ENCODE measurements around the gene GPR137B. TPM values are rescaled to one million over a fixed set of nuclear protein-coding genes. Genes with fewer than 3 reads are reported as not detected.

GPR137B gene
- total and polyA plus RNA-seq, 2 of the 8 experiments (the other 6 are each of a cell fraction or from before 2014, with no cell fraction given), result 6.9 to 7.7 TPM

DNA sequence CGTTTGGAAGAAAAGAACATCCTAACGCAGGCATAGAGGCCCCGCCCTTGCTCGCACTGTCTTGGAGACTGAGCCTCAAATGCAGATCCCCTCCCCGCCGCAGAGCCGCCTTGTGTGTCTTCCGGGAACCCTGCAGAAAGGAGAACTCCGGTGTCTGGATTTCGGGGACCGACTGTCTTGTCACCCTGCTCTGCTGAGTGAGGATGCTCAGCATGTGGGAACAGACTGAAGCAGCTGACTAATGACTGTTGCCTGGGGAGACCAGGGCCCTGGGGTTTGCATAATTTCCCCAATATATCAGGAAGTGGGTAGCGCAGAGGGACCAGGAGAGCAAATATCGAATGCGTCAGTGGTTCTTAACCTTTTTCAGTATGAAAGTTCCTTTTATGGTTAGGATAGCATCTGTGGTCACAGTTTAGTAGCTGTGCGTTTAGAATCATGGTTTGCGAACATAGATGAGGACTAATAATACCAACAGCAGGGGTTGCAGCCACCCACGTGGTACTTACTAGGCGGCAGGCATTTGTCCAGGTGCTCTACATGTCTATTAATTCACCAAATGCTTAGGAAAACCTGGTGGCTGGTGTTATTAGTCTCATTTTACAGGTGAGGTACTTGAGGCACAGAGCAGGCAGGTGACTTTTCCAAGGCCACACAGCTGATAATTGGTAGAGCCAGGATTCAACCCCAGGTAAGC, 14.3 kb downstream of the GPR137B start:
- H3K14ac ChIP-seq (ENCODE audit: insufficient read length), result no peak overlapping the region
- ChIA-PET CTCF (ENCODE audit: partially characterized antibody) (interaction anchor here (0.8 to 2.1 kb wide), 11 partner anchors 13 to 375 kb away, joined by 3 to 8 read pairs (median 5); no protein-coding TSS in a partner anchor), POLR2A (ENCODE audit: partially characterized antibody) (interaction anchor here (0.9 to 1.3 kb wide), 2 partner anchors 10 to 15 kb away, joined by 4 read pairs; no protein-coding TSS in a partner anchor)
- no peak overlapping the region for H2BK20ac ChIP-seq (ENCODE audit: low read length)
- TF ChIP-seq RAD21 (IDR thresholded peaks at IDR 0.05 in 1 of 2, conservative IDR thresholded peaks at IDR 0.05 in 1 of 2; ENCODE audit: low read depth in 2 of 2, low read length in 2 of 2), result no peak
- 82% methylated on average over 17 of the region's 18 CpGs; no CpG with 5 or more reads in 1 of the 2 experiments for WGBS, 2 experiments (ENCODE audit: extremely low coverage in 1 of 2, insufficient coverage in 1 of 2, insufficient read length in 1 of 2, insufficient replicate concordance in 2 of 2, low coverage in 1 of 2, low lambda C conversion rate in 2 of 2, missing lambda C conversion rate in 1 of 2)
- no peak overlapping the region for H3K4ac ChIP-seq (replicated peaks; ENCODE audit: insufficient read length, low read depth, low read length)
- H3K18ac ChIP-seq (ENCODE audit: extremely low read depth, low read length), result no peak overlapping the region
- H2BK5ac ChIP-seq (ENCODE audit: low read depth, low read length), result peak overlapping the region; percentile 52; the same call in 1 of the 2 replicates
- no peaks in the 10 kb centered on the region for H3K27me3 ChIP-seq (replicated peaks in 1 of 4; ENCODE audit: control insufficient read depth in 3 of 4, extremely low read depth in 1 of 4, insufficient read depth in 3 of 4, low read length in 3 of 4)
- FAIRE-seq (no peak), DNase-seq (ENCODE audit: low read depth in 1 of 2, low spot score in 2 of 2) (no peak)
- no peaks in the 10 kb centered on the region; a peak in 1 of 8 replicates for H3K36me3 ChIP-seq (ENCODE audit: control insufficient read depth in 2 of 4, insufficient read depth in 4 of 4, low read length in 3 of 4)
- H3K4me2 ChIP-seq (ENCODE audit: insufficient read depth in 1 of 2, low read depth in 2 of 2, low read length in 2 of 2), result no peak overlapping the region
- H3K23me2 ChIP-seq (ENCODE audit: low read depth, low read length), result no peaks in the 10 kb centered on the region
- no peak overlapping the region for H2BK12ac ChIP-seq (ENCODE audit: low read depth, low read length)
- no peak overlapping the region for H3K56ac ChIP-seq (replicated peaks; ENCODE audit: insufficient read length, low read depth, low read length)
- H2AFZ ChIP-seq (ENCODE audit: low read length), result no peak overlapping the region
- no peak overlapping the region for H2BK120ac ChIP-seq (replicated peaks; ENCODE audit: low read depth, low read length)
- no peak overlapping the region for H4K5ac ChIP-seq (ENCODE audit: insufficient read length, low read depth, low read length)
- H3K79me2 ChIP-seq (ENCODE audit: control insufficient read depth in 1 of 2, insufficient read depth in 2 of 2, low read length in 2 of 2), result peaks cover 0 to 2% of the 10 kb centered on the region in 2 experiments; a peak in 1 of 4 replicates
- H2AK5ac ChIP-seq (ENCODE audit: low read depth, low read length), result no peak overlapping the region
- H4K20me1 ChIP-seq (replicated peaks in 1 of 2; ENCODE audit: control insufficient read depth in 1 of 2, insufficient read depth in 2 of 2, low read length in 2 of 2), result peaks cover 0 to 10% of the 10 kb centered on the region in 2 experiments
- no peak overlapping the region for H3K23ac ChIP-seq (ENCODE audit: insufficient read length)
- H4K8ac ChIP-seq (ENCODE audit: extremely low read depth, insufficient read depth, low read length), result no peak overlapping the region
- H3K4me1 ChIP-seq (replicated peaks in 1 of 4; ENCODE audit: control insufficient read depth in 3 of 4, insufficient read depth in 4 of 4, low read length in 3 of 4), result peaks cover 0 to 4% (median 2%) of the 10 kb centered on the region in 4 experiments; a peak in 1 of 7 replicates
- no peak overlapping the region for H3K4me3 ChIP-seq (ENCODE audit: extremely low read depth in 1 of 4, insufficient read depth in 2 of 4, low read depth in 3 of 4, low read length in 4 of 4)
- H3K9ac ChIP-seq (replicated peaks in 1 of 4; ENCODE audit: extremely low read depth in 1 of 4, low read depth in 3 of 4, low read length in 3 of 4), result no peak overlapping the region
- peaks cover 8% of the 10 kb centered on the region in 2 experiments; a peak in 3 of 4 replicates for H3K9me3 ChIP-seq (ENCODE audit: insufficient read depth in 2 of 2, low read depth in 1 of 2, low read length in 1 of 2)
- H4K91ac ChIP-seq (replicated peaks; ENCODE audit: insufficient read length, low read length), result no peak overlapping the region
- H3K79me1 ChIP-seq (ENCODE audit: low read depth, low read length), result peaks cover 4% of the 10 kb centered on the region; the same call in 1 of the 2 replicates
- no peak overlapping the region for H2BK15ac ChIP-seq (ENCODE audit: low read length)
- no peak overlapping the region for H3K27ac ChIP-seq (ENCODE audit: low read depth, low read length)
